Trophoblast cell (in vitro differentiated cells and primary cell): ENCODE measurements around the gene BLOC1S4.

Experiments
- DNase-seq, 2 donors: peaks; one replicate each; pipeline ENCODE4 v3.0.0-alpha.2; 2016
- H2AFZ ChIP-seq: 2 replicates; pipeline ENCODE4 v1.6.1; 2013; ENCODE audit warnings: low read length, moderate library complexity, mild to moderate bottlenecking; ENCODE audit not compliant: insufficient read depth, poor library complexity
- H2AK5ac ChIP-seq: 2 replicates; pipeline ENCODE4 v1.6.1; 2013; ENCODE audit warnings: mild to moderate bottlenecking, low read length
- H2BK120ac ChIP-seq: 2 replicates; pipeline ENCODE4 v1.6.1; 2013; ENCODE audit warnings: low read length, mild to moderate bottlenecking, moderate library complexity; ENCODE audit not compliant: insufficient read depth, poor library complexity
- H2BK12ac ChIP-seq: 2 replicates; pipeline ENCODE4 v1.6.1; 2013; ENCODE audit warnings: mild to moderate bottlenecking, low read length, moderate library complexity
- H2BK5ac ChIP-seq: 2 replicates; pipeline ENCODE4 v1.6.1; 2013; ENCODE audit warnings: low read length, low read depth, moderate library complexity, mild to moderate bottlenecking; ENCODE audit not compliant: poor library complexity
- H3K14ac ChIP-seq: 2 replicates; pipeline ENCODE4 v1.6.1; 2013; ENCODE audit warnings: mild to moderate bottlenecking, low read length
- H3K18ac ChIP-seq: 2 replicates; pipeline ENCODE4 v1.6.1; 2013; ENCODE audit warnings: mild to moderate bottlenecking, low read length
- H3K23ac ChIP-seq: 2 replicates; pipeline ENCODE4 v1.6.1; 2013; ENCODE audit warnings: low read length
- H3K27ac ChIP-seq: 2 replicates; pipeline ENCODE4 v1.5.1; 2013; ENCODE audit warnings: low read depth, mild to moderate bottlenecking, inconsistent platforms, low read length, moderate library complexity
- H3K27me3 ChIP-seq: 2 replicates; pipeline ENCODE4 v1.6.1; 2013; ENCODE audit warnings: inconsistent platforms, mild to moderate bottlenecking, low read length, moderate library complexity; ENCODE audit not compliant: insufficient read depth
- H3K36me3 ChIP-seq, 2 experiments: 1 replicate in 1 of 2; 2 replicates in 1 of 2; pipeline ENCODE4 v1.6.1; 2013; ENCODE audit warnings: low read length in 2 of 2, mild to moderate bottlenecking in 2 of 2, moderate library complexity in 1 of 2; ENCODE audit not compliant: insufficient read depth in 2 of 2, control insufficient read depth in 1 of 2
- H3K4ac ChIP-seq: 2 replicates; pipeline ENCODE4 v1.6.1; 2013; ENCODE audit warnings: low read depth, mild to moderate bottlenecking, low read length, moderate library complexity
- H3K4me1 ChIP-seq, 2 experiments: 1 replicate in 1 of 2; 2 replicates in 1 of 2; pipeline ENCODE4 v1.6.1; 2013; ENCODE audit warnings: low read length in 2 of 2, mild to moderate bottlenecking in 2 of 2, moderate library complexity in 1 of 2; ENCODE audit not compliant: insufficient read depth in 2 of 2, control insufficient read depth in 1 of 2
- H3K4me2 ChIP-seq: 2 replicates; pipeline ENCODE4 v1.6.1; 2013; ENCODE audit warnings: inconsistent platforms, mild to moderate bottlenecking, low read length, moderate library complexity
- H3K4me3 ChIP-seq: 2 replicates; pipeline ENCODE4 v1.5.1; 2013; ENCODE audit warnings: mild to moderate bottlenecking, low read depth, low read length, inconsistent platforms
- H3K79me1 ChIP-seq: one replicate; pipeline ENCODE4 v1.6.1; 2013; ENCODE audit warnings: low read length
- H3K79me2 ChIP-seq: 2 replicates; pipeline ENCODE4 v1.6.1; 2013; ENCODE audit warnings: low read length, mild to moderate bottlenecking; ENCODE audit not compliant: control insufficient read depth, insufficient read depth, poor library complexity
- H3K9ac ChIP-seq: 2 replicates; pipeline ENCODE4 v1.6.1; 2013; ENCODE audit warnings: mild to moderate bottlenecking, low read length
- H3K9me3 ChIP-seq: 2 replicates; pipeline ENCODE4 v1.6.1; 2013; ENCODE audit warnings: low read depth, mild to moderate bottlenecking, control low read depth, inconsistent platforms, low read length; ENCODE audit not compliant: insufficient read depth
- H4K12ac ChIP-seq: 2 replicates; pipeline ENCODE4 v1.6.1; 2013; ENCODE audit warnings: low read depth, mild to moderate bottlenecking, low read length, moderate library complexity
- H4K8ac ChIP-seq: 2 replicates; pipeline ENCODE4 v1.6.1; 2013; ENCODE audit warnings: low read depth, mild to moderate bottlenecking, low read length, moderate library complexity
- H4K91ac ChIP-seq: one replicate; pipeline ENCODE4 v1.6.1; 2013; ENCODE audit warnings: low read depth, mild to moderate bottlenecking, low read length, moderate library complexity
- WGBS: extraction: QIAGEN DNeasy Blood & Tissue Kit; methylation state at CpG from one replicate; pipeline ENCODE4 v1.1.7; 2013; ENCODE audit warnings: missing lambda C conversion rate; ENCODE audit not compliant: insufficient read length, insufficient coverage; ENCODE audit errors: extremely low coverage; 5-methylcytosine and 5-hydroxymethylcytosine counted together

BLOC1S4 gene

DNA sequence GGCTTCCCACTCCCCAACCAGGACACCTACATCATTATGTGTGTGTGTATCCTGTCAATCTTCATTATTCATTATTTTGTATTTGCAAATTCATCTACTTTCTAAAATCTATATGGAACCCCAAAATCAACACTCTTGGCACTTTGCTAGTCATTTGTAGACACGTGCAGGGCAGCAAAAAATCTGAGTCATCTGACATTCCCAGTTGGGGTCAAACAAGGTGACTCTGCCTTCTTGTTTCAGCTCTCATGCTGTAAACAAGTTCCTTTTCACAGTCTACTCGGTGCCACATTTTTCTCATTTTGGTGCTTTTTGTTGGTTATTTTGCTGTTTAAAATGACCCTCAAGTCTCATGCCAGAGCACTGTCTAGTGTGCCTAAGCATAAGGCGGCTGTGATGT is 12.2 kb upstream of the BLOC1S4 start:
- Histone ChIP-seq H3K79me2 (no peaks in the 10 kb centered on the region), H4K12ac (no peak overlapping the region), H2AFZ (no peak overlapping the region), H4K8ac (no peak overlapping the region), H2BK12ac (no peak overlapping the region), H3K23ac (no peak overlapping the region), H2BK120ac (no peak overlapping the region), H3K18ac (no peak overlapping the region), H3K9me3 (peaks cover 3% of the 10 kb centered on the region), H3K14ac (no peak overlapping the region), H2AK5ac (no peak overlapping the region), H3K4me1 (peaks cover 0 to 2% of the 10 kb centered on the region in 2 experiments), H3K4ac (no peak overlapping the region), H3K79me1 (no peaks in the 10 kb centered on the region), H2BK5ac (no peak overlapping the region), H3K27me3 (no peaks in the 10 kb centered on the region), H4K91ac (no peak overlapping the region), H3K9ac (no peak overlapping the region), H3K4me2 (no peak overlapping the region), H3K36me3 (peaks cover 5 to 8% of the 10 kb centered on the region in 2 experiments), H3K4me3 (no peak overlapping the region), H3K27ac (no peak overlapping the region)
- WGBS, result no CpG with 5 or more reads among the region's 3 CpGs
- DNase-seq, result peak in 1 of 2 donors; percentile 38

DNA sequence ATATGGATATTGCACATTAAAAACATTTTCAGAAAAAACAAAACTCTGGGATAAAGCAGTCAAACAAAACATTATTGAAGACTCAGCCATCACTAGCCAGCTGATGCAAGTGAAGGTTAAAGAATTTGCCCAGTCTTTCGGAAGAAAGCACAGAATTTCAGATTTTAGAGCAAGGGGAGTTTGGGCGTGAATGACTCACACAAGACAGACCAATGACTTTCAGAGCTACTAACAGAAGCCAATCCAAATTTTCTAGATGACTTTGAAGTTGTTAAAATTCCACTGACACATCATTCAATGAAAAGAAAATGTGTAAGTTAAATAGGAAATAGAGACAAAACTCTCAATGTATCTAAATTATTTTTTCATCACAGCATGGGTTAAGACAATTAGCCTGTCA is 10.3 kb upstream of the BLOC1S4 start:
- Histone ChIP-seq H3K27me3 (no peaks in the 10 kb centered on the region), H3K79me2 (peaks cover 7% of the 10 kb centered on the region), H3K27ac (no peak overlapping the region), H3K4me1 (peaks cover 0 to 8% of the 10 kb centered on the region in 2 experiments), H3K4me3 (no peak overlapping the region), H3K79me1 (peaks cover 5% of the 10 kb centered on the region), H3K14ac (no peak overlapping the region), H3K36me3 (peaks cover 4 to 6% of the 10 kb centered on the region in 2 experiments), H3K4ac (no peak overlapping the region), H3K9me3 (peaks cover 3% of the 10 kb centered on the region), H3K4me2 (no peak overlapping the region), H4K12ac (no peak overlapping the region), H3K23ac (no peak overlapping the region), H2AFZ (no peak overlapping the region), H3K9ac (no peak overlapping the region), H2BK12ac (no peak overlapping the region), H4K91ac (no peak overlapping the region), H2BK5ac (no peak overlapping the region), H2AK5ac (no peak overlapping the region), H3K18ac (no peak overlapping the region), H4K8ac (no peak overlapping the region), H2BK120ac (no peak overlapping the region)
- WGBS, result no CpG with 5 or more reads among the region's 2 CpGs
- no peak for DNase-seq

GRCh38 chr4:6706173-6706572 is 9.8 kb upstream of the BLOC1S4 start:
- H3K4ac ChIP-seq, result peak overlapping the region; percentile 29

DNA sequence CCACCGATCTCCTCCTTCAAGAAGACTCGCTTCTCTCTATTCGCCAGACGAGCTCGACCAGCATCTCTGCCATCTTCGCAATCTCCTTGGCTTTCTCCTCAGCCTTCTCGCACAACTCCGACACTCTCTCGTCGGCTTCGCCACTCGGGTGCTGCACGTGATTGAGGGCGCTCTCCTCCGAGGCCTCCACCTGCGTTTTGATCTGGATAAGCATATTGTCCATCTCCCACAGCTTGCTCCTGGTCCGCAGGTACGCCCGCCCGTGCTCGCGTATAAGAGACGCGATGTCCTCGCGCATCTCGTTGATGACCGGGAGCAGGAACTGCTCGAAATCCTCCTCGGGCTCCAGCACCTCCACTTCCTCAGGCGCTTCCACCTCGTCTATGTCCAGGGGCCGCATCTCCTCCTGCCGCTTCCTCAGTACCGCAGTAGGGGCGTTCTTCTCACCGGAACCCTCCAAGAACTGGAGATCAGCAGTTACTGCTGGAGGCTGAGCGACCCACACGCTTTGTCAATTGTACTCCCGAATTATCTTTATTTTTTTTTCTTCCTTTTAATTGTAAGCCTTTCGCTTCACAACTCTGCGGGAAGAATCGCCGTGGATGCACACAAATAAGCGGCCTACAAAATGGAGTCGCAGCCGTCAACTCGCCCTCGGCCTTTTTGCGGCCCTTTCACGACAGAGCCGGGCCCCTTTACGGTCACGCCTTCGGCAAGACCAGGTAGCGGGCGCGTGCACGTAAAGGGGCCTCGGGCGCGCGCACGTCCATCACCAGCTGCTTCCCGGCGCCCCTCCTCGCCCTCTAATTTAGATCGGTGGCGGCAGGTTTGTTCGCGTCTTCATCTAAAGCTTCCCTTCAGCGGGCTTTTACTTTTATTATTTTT is 6.5 kb upstream of the BLOC1S4 start, which contains the start of gene MRFAP1L1:
Gene MRFAP1L1, minus strand, starts transcription at position 636 of the 885 bp plus-strand sequence. Its CDS starts 236 bp downstream, at position 400.
- peak; percentile 96 to 99 for DNase-seq
- Histone ChIP-seq H2AFZ (peak within 1 kb of the TSS; percentile 71), H3K4me2 (peak within 1 kb of the TSS; percentile 89), H3K18ac (peak within 1 kb of the TSS; percentile 57), H3K4me3 (peak within 1 kb of the TSS; percentile 76), H4K12ac (peak within 1 kb of the TSS; percentile 71), H2BK12ac (no peak within 1 kb of the TSS), H2BK120ac (peak within 1 kb of the TSS; percentile 20), H3K14ac (peak within 1 kb of the TSS; percentile 76), H3K79me1 (peaks cover 5% of the 10 kb centered on the region), H4K8ac (peak within 1 kb of the TSS; percentile 95), H3K27me3 (no peaks in the 10 kb centered on the region), H3K4me1 (peaks cover 0 to 8% of the 10 kb centered on the region in 2 experiments), H4K91ac (peak within 1 kb of the TSS; percentile 67), H3K4ac (peak within 1 kb of the TSS; percentile 95), H2BK5ac (peak within 1 kb of the TSS; percentile 24), H3K79me2 (peaks cover 7% of the 10 kb centered on the region), H3K27ac (peak within 1 kb of the TSS; percentile 80), H3K23ac (no peak within 1 kb of the TSS), H2AK5ac (peak within 1 kb of the TSS; percentile 70), H3K36me3 (no peaks in the 10 kb centered on the region), H3K9me3 (peaks cover 2% of the 10 kb centered on the region), H3K9ac (peak within 1 kb of the TSS; percentile 71)
- WGBS, result no CpG with 5 or more reads among the region's 72 CpGs

More at GRCh38 chr4:6706173-6706572, 9.8 kb upstream of the BLOC1S4 start:
- H3K79me1 ChIP-seq, result peaks cover 5% of the 10 kb centered on the region
- H3K23ac ChIP-seq, result no peak overlapping the region
- peaks cover 4 to 5% of the 10 kb centered on the region in 2 experiments for H3K36me3 ChIP-seq
- whole genome bisulfite sequencing, result no CpG with 5 or more reads among the region's 5 CpGs
- no peak overlapping the region for H3K27ac ChIP-seq
- H3K79me2 ChIP-seq, result peaks cover 7% of the 10 kb centered on the region
- peaks cover 3% of the 10 kb centered on the region for H3K9me3 ChIP-seq
- no peak overlapping the region for H2BK5ac ChIP-seq
- no peaks in the 10 kb centered on the region for H3K27me3 ChIP-seq
- no peak overlapping the region for H4K8ac ChIP-seq
- no peak overlapping the region for H4K12ac ChIP-seq
- H2BK12ac ChIP-seq, result no peak overlapping the region
- no peak for DNase-seq
- H3K4me3 ChIP-seq, result no peak overlapping the region
- no peak overlapping the region for H4K91ac ChIP-seq
- no peak overlapping the region for H3K4me2 ChIP-seq
- no peak overlapping the region for H3K9ac ChIP-seq
- no peak overlapping the region for H3K18ac ChIP-seq
- no peak overlapping the region for H2AFZ ChIP-seq
- no peak overlapping the region for H2BK120ac ChIP-seq
- peaks cover 0 to 8% of the 10 kb centered on the region in 2 experiments for H3K4me1 ChIP-seq
- no peak overlapping the region for H3K14ac ChIP-seq
- H2AK5ac ChIP-seq, result no peak overlapping the region
